ENCODE data around the gene CCDC148.
A peak's percentile ranks its signal among the peaks of the same experiment; 100 is the strongest.

Gene CCDC148

GRCh38 chr2:158251356-158251755, 205.2 kb downstream of the CCDC148 start:
- DNase-seq (ENCODE audit: low read depth): no peak
- H3K4me3 ChIP-seq (ENCODE audit: low read length): no peak overlapping the region
- no peak for TF ChIP-seq CTCF (IDR thresholded peaks at IDR 0.05; ENCODE audit: insufficient read depth, low read depth, low read length, missing control alignments)

- TF ChIP-seq CTCF (IDR thresholded peaks at IDR 0.05; ENCODE audit: insufficient read depth, low read depth, low read length, missing control alignments): no peak
- DNase-seq (ENCODE audit: low read depth): no peak
- no peak overlapping the region for H3K4me3 ChIP-seq (ENCODE audit: low read length)
These were observed 213.2 kb downstream of the CCDC148 start for GRCh38 chr2:158243392-158243791.

GRCh38 chr2:158242280-158242679, 214.3 kb downstream of the CCDC148 start:
- no peak for TF ChIP-seq CTCF (IDR thresholded peaks at IDR 0.05; ENCODE audit: insufficient read depth, low read depth, low read length, missing control alignments)
- H3K4me3 ChIP-seq (ENCODE audit: low read length): no peak overlapping the region
- no peak for DNase-seq (ENCODE audit: low read depth)

GRCh38 chr2:158240975-158241374, 215.6 kb downstream of the CCDC148 start:
- no peak for DNase-seq (ENCODE audit: low read depth)
- TF ChIP-seq CTCF (IDR thresholded peaks at IDR 0.05; ENCODE audit: insufficient read depth, low read depth, low read length, missing control alignments): no peak
- H3K4me3 ChIP-seq (ENCODE audit: low read length): no peak overlapping the region

GRCh38 chr2:158239271-158239670, 217.3 kb downstream of the CCDC148 start:
- no peak overlapping the region for H3K4me3 ChIP-seq (ENCODE audit: low read length)
- peak; percentile 30 for DNase-seq (ENCODE audit: low read depth)
- no peak for TF ChIP-seq CTCF (IDR thresholded peaks at IDR 0.05; ENCODE audit: insufficient read depth, low read depth, low read length, missing control alignments)

GRCh38 chr2:158234497-158234896, 222.1 kb downstream of the CCDC148 start:
- DNase-seq (ENCODE audit: low read depth): no peak
- no peak overlapping the region for H3K4me3 ChIP-seq (ENCODE audit: low read length)
- TF ChIP-seq CTCF (IDR thresholded peaks at IDR 0.05; ENCODE audit: insufficient read depth, low read depth, low read length, missing control alignments): no peak

GRCh38 chr2:158232476-158232875, 224.1 kb downstream of the CCDC148 start:
- TF ChIP-seq CTCF (IDR thresholded peaks at IDR 0.05; ENCODE audit: insufficient read depth, low read depth, low read length, missing control alignments): no peak

More at GRCh38 chr2:158232476-158232875, 224.1 kb downstream of the CCDC148 start:
- peak; percentile 36 for DNase-seq (ENCODE audit: low read depth)
- no peak overlapping the region for H3K4me3 ChIP-seq (ENCODE audit: low read length)

Data from epithelial cell of esophagus (primary cell).